Activated CD4-positive, alpha-beta T cell treated with anti-CD3 and anti-CD28 coated beads, Interleukin-2, Interleukin-4, amounts not matched to agents 100 ng/mL and 50 ng/mL, durations not matched to agents 16 hours and 8 hours (primary cell): ENCODE measurements around the gene MGAT5.

Experiments used
- DNase-seq: peaks from one replicate; pipeline ENCODE4 v3.0.0-alpha.2; 2020; ENCODE audit warnings: low spot score

MGAT5 gene

DNA sequence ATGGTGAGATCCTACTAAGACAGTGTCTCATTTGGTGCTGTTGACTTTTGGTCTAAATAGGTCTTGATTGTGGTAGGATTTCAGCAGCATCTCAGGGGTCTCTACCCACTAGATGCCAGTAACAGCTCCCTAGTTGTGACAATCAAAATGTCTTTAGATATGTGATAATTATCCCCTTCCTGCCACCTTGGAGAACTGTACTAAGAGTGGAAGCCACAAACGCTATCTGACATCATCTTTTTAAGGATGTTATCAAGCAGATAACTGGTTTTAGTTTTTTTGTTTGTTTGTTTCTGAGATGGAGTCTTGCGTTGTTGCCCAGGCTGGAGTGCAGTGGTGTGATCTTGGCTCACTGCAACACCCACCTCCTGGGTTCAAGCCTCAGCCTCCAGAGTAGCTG, 3.1 kb downstream of the MGAT5 start:
- no peak for DNase-seq

DNA sequence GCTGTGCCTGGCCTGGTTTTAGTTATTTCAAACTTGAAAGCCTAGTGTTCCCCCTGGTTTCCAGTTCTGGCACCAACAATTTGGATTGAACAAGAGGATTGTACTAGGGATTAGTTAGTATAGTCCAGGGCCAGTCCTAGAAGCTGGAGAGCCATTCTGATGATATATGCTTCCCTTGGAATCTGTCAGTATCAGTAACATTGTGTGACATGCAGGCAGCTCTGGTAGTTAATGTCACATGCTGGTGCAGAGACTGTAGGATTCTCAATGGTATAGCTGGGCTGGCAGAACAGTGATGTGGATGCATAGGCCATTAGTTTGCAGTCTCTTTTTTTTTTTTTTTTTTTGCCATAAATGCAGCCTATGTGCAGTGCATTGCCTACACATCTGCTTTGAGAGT, 3.6 kb downstream of the MGAT5 start:
- no peak for DNase-seq

DNA sequence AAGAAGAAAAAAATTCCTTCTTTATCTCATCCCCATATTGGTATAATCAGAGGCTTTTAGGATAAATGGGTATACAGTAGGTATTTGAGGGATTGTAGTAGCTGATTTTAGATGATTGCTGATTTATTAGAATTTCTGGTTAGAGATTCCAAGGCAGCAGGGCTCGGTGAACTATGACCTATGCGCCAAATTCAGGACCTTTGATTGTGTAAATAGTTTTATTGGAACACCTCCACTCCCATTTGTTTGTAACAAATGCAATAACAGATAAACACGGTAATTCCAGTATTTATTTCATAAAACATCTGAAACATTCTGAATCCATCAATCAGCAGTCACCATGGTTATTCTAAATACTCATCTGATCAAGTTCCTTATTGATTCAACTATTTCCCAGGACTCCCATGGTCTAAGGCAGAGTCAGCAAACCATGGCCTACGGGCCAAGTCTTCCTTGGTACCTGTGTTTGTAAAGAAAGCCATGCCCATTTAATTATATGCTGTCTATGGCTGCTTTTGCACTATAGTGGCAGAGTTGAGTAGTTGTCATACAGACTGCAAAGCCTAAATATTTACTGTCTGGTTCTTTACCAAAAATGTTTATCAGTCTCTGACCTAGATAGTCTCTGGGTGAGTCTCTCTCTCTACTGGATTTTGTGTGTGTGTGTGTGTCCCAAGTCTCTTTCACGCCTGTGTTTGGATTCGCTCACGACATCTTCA, 4.3 kb downstream of the MGAT5 start:
- no peak for DNase-seq

- DNase-seq = peak; percentile 72
Measured at GRCh38 chr2:134258684-134259388, 5.0 kb downstream of the MGAT5 start.

DNA sequence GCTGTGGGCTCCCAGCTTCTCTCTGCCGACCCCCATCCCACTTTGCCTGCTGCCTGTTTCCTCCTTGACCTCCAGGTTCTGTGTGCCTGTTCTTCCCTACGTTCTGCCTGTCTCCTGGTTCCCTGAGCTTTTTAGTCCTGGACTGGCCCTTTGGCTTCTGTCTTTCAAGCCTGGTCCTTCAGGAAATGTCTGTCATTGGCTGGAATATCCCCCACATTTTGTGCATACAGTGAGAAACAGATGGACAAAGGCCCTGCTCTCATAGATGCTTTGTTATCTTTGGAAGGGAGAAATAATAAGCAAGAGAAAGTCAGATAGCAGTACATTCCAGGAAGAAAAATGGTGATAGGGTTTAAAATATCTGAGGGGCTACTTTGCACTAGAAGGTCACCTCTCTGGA, 5.7 kb downstream of the MGAT5 start:
- DNase-seq = no peak

DNA sequence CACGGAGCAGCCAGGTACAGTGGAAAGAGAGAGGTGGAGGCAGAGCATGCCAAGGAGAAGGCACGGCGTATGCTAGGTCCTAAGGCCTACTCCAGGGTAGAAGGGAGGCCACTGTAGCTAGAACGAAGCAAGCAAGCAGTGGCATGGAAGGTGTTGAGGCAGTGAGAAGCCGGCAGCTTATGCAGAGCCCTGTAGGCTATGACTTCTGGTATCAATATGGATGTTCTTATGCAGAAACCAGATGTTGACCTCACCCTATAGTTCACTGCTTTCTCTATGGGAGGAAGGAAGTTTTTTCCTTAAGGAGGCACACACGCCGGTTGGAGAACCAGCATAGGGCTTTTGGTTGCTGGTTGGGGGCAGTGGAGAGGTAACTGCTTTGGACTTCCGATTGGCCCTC, 6.1 kb downstream of the MGAT5 start:
- DNase-seq = no peak

DNA sequence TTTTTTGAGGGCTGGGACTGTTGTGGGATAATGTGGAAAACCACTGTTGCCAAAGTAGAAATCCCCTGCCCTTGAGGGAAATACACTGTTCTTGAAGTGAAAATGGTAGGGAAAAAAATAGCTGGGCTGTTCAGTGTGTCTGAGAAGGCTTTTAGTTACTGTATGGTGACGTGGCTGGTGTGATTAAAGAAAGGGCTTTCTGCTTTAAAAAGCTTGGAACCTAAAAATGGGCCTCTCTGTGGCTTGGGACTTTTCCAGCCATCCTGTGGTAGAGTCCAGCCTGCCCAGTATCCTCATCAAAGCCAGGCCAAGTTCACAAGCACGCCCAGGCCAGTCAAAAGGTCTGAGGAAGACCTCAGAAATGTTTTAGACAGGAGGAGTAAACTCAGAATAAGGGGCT, 6.8 kb downstream of the MGAT5 start:
- DNase-seq = no peak

DNA sequence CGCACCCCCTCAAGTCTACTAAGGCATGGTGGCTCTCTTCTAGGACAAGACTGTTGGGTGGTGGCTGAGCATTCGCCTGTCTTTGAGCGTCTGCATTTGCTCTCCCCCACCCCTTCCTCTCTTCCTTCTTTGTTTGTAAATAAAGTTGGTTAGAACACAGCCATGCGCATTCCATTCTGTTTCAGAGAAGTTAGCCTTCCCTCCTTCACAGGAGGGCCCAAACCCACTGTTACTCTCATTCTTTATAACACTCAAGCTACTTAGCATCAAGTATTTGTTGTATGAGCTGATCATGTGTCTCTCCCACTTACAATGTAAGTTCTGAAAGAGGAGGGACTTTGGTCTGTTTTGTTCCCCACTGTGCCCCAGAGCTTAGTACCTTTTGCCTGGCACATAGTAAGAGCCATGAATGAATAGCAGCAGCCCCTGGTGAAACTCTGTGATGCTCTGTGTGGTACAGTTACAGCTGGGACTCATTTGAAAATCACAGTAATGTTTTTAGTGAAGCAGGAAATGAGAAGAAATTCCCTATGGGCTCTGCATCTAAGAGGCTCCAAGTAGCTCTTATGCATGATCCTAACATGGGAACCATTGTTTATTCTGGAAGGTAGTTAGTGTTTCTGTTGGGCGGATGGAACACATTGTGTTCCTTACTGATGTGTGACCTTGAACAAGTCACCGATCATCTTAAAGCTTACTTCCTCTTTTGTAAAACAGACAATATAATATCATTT, 7.7 kb downstream of the MGAT5 start:
- no peak for DNase-seq

GRCh38 chr2:134262684-134263083, 8.8 kb downstream of the MGAT5 start:
- DNase-seq = no peak

- DNase-seq = no peak
Measured at GRCh38 chr2:134268265-134268664, 14.4 kb downstream of the MGAT5 start.

- DNase-seq = no peak
Measured at GRCh38 chr2:134269230-134269629, 15.4 kb downstream of the MGAT5 start.

DNA sequence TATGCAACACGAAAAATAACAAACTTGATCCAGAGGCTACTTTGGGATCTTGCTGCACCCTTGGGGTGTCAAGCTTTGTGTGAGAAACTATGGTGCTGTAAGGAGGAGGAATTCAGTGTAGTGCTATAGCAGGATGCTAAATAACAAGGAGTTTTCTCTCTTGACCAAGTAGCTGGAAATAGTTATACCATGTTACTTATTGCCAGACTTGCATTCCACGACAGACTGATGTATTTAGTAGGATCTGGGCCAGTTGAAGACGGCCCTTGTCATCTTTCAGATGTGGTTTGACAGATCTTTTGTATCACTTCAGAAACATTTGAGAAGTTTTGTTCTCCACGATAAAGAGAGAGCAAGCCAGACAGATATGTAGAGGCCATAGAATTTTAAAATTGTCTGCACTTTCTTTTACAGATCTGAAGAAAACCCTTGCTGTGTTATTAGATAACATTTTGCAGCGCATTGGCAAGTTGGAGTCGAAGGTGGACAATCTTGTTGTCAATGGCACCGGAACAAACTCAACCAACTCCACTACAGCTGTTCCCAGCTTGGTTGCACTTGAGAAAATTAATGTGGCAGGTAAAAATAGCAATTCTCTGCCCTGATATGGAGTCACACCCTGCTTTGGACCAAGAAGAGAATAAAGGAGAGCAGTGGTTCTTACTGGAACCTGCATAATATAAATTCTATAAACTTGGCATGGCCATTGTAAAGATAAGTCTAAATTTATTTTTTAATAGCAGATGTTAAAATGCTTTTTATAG, 16.3 kb downstream of the MGAT5 start:
- no peak for DNase-seq

DNA sequence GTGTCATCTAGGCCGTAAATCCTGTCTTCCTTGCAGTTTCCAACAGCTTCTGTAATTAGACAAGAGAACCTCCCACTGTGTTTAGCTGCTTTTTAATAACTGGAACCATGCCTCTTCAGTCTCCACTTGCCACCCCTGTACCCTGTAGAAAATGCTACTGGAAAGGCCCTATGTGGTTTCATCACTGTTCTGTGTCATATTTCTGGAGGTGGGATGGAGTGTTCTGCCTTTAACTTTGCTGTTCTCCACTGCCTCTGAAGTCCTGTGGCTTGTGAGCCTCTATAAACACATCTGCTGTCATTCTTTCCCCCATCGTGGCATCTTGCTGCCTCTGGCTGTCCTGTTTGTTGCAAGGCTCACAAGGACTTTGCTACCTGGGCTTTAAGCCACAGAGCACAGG, 17.9 kb downstream of the MGAT5 start:
- no peak for DNase-seq

GRCh38 chr2:134272806-134273205, 18.9 kb downstream of the MGAT5 start:
- DNase-seq = no peak

DNA sequence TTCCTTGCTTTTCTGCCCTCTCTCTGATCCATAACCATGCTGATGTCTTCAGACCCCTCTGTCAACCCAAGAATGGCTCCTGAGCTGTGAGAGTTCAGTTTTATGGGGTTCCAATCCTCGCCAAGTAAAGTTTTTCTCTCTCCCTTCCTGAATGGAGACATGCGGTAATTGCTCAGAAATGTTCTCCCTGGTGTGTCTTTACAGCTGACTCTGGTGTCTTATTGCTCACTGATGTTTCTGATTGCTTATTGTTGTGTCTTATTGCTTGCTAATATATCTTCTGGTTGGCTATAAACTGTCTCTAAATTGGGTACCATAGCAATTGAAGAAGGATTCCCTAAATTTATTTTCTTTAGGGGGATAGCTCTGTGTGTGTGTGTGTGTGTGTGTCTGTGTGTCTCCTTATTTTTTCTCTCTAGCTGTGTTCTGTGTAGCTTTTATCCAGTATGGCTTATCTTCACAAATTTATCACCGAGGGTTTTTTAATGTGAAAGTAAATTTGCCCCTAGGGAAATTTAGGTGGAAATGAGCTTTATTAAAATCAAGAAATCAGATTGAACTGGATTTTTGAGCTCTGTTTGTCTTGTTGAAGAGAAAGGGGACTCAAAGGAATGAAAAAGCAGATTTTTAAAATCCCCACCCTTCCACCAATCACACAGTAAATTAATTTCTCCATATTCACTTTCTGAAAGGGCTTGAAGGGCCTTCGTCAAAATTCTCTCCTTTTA, 19.5 kb downstream of the MGAT5 start:
- no peak for DNase-seq

- DNase-seq = no peak
Measured at GRCh38 chr2:134274121-134274520, 20.2 kb downstream of the MGAT5 start.

DNA sequence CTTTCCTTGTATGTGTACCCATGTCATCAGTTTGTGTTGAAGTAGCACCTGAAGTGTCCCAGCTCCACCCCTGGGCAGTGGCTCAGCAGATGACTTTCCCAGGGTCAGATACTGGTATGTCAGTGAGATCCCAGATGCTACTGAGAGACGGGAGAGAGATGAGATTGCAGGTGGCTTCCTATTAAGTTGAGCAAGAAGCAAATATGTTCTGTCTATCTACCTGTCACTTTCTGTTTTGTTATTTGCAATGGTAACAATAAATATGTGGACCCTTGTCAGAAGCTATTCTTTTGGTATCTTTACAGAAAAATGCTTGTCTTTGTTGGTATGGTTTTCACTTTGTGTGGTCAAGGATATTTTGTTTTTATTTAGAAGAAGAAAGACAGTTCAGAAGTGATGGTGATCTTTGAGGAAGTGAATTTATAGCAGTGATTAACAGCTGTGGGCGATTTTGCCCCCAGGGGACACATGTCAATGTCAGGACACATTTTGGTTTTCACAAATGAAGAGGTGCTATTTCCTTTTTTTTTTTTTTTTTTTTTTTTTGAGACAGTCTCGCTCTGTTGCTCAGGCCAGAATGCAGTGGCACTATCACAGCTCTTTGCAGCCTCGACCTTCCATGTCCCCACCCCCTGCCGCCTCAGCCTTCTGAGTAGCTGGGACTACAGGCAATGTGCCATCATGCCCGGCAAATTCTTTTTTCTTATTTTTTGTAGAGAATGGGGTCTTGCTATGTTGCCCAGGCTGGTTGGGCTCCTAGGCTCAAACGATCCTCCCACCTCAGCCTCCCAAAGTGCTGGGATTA, 21.4 kb downstream of the MGAT5 start:
- no peak for DNase-seq

GRCh38 chr2:134276381-134277172, 22.7 kb downstream of the MGAT5 start:
- DNase-seq = no peak

DNA sequence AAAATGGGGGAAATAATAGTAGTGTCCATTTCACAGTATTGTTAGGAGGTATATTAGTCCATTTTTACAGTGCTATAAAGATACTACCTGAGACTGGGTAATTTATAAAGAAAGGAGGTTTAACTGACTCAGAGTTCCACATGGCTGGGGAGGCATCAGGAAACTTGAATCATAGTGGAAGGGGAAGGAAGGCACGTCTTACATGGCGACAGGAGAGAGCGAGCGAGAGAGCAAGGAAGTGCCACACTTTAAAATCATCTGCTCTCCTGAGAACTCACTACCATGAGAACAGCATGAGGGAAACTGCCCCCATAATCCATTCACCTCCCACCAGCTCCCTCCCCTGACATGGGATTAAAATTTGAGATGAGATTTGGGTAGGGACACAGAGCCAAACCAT, 23.4 kb downstream of the MGAT5 start:
- no peak for DNase-seq

- DNase-seq = no peak
Measured at GRCh38 chr2:134278553-134278952, 24.7 kb downstream of the MGAT5 start.
